IMR-90 (cell line): ENCODE measurements around the gene EFNA5. TPM values are rescaled to one million over a fixed set of nuclear protein-coding genes. Genes with fewer than 3 reads are reported as not detected.

Source experiments
- ATAC-seq: fragments of 200-7000 bp; cut with Tn5 transposase; 2 replicates; pipeline ENCODE4 v1.9.1; 2020; ENCODE audit warnings: low read depth, mild to moderate bottlenecking, moderate library complexity
- BruUV-seq: library from RNA; stranded (reverse); fragments of 400-500 nt; replicated peaks from 2 replicates; lab custom pipeline; 2021; lab: Mats Ljungman, UMichigan
- CTCF ChIA-PET: fragments of 300-600 bp; formaldehyde crosslinking; extraction: SDS; loops from one replicate; lab custom pipeline; 2021; ENCODE audit warnings: antibody characterized with exemption; lab: Yijun Ruan, JAX
- POLR2A ChIA-PET: fragments of 300-600 bp; sonication (Branson Sonifier 250); formaldehyde crosslinking; loops from one replicate; lab custom pipeline; 2022; ENCODE audit warnings: antibody characterized with exemption; ENCODE audit not compliant: unreplicated experiment; lab: Charles Lee
- DNase-seq: peaks from one replicate; pipeline ENCODE4 v3.0.0; 2013
- H2AFZ ChIP-seq: replicated peaks from 2 replicates; pipeline ENCODE3; 2013; ENCODE audit warnings: low read length, mild to moderate bottlenecking; ENCODE audit not compliant: poor library complexity
- H2AK5ac ChIP-seq: 2 replicates; pipeline ENCODE4 v1.6.1; 2013; ENCODE audit warnings: low read depth, low read length, inconsistent platforms
- H2AK9ac ChIP-seq: replicated peaks from 2 replicates; pipeline ENCODE3; 2013; ENCODE audit warnings: mild to moderate bottlenecking, low read depth, low read length, moderate library complexity; ENCODE audit not compliant: poor library complexity
- H2BK120ac ChIP-seq: 2 replicates; pipeline ENCODE4 v1.6.1; 2013; ENCODE audit warnings: low read depth, low read length, inconsistent platforms
- H2BK15ac ChIP-seq: 3 replicates; pipeline ENCODE4 v1.6.1; 2013; ENCODE audit warnings: low read depth, low read length, inconsistent platforms
- H2BK20ac ChIP-seq: 2 replicates; pipeline ENCODE4 v1.6.1; 2013; ENCODE audit warnings: low read depth, mild to moderate bottlenecking, inconsistent platforms, low read length, moderate library complexity
- H2BK5ac ChIP-seq: 2 replicates; pipeline ENCODE4 v1.6.1; 2013; ENCODE audit warnings: mild to moderate bottlenecking, low read depth, low read length, inconsistent platforms; ENCODE audit not compliant: poor library complexity, severe bottlenecking
- H3K14ac ChIP-seq: replicated peaks from 2 replicates; pipeline ENCODE4 v1.6.1; 2013; ENCODE audit warnings: low read depth, low read length, inconsistent platforms
- H3K18ac ChIP-seq: 2 replicates; pipeline ENCODE4 v1.6.1; 2013; ENCODE audit warnings: low read depth, low read length, control low read depth
- H3K23ac ChIP-seq: 2 replicates; pipeline ENCODE4 v1.6.1; 2013; ENCODE audit warnings: low read depth, low read length, inconsistent platforms
- H3K27ac ChIP-seq: 2 replicates; pipeline ENCODE4 v1.5.1; 2013; ENCODE audit warnings: mild to moderate bottlenecking, control low read depth, low read length; ENCODE audit not compliant: insufficient read depth
- H3K27me3 ChIP-seq: 2 replicates; pipeline ENCODE4 v1.6.1; 2013; ENCODE audit warnings: low read length; ENCODE audit not compliant: control insufficient read depth, insufficient read depth
- H3K36me3 ChIP-seq: 2 replicates; pipeline ENCODE4 v1.6.1; 2013; ENCODE audit warnings: low read length, mixed read lengths; ENCODE audit not compliant: control insufficient read depth, insufficient read depth
- H3K4ac ChIP-seq: 2 replicates; pipeline ENCODE4 v1.6.1; 2013; ENCODE audit warnings: low read depth, low read length, inconsistent platforms
- H3K4me1 ChIP-seq: 2 replicates; pipeline ENCODE4 v1.6.1; 2013; ENCODE audit warnings: low read length, mixed read lengths; ENCODE audit not compliant: control insufficient read depth, insufficient read depth
- H3K4me2 ChIP-seq: 2 replicates; pipeline ENCODE4 v1.6.1; 2013; ENCODE audit warnings: low read depth, mild to moderate bottlenecking, control low read depth, low read length, moderate library complexity
- H3K4me3 ChIP-seq: 2 replicates; pipeline ENCODE4 v1.5.1; 2013; ENCODE audit warnings: low read depth, mild to moderate bottlenecking, control low read depth, low read length, moderate library complexity; ENCODE audit not compliant: insufficient read depth
- H3K56ac ChIP-seq: 2 replicates; pipeline ENCODE4 v1.6.1; 2013; ENCODE audit warnings: low read length, inconsistent platforms; ENCODE audit not compliant: insufficient read depth; ENCODE audit errors: extremely low read depth
- H3K79me1 ChIP-seq, 2 experiments: 2 replicates each; pipeline ENCODE4 v1.6.1; 2013; ENCODE audit warnings: low read length in 2 of 2, inconsistent platforms in 1 of 2, low read depth in 1 of 2
- H3K9ac ChIP-seq: 2 replicates; pipeline ENCODE4 v1.6.1; 2013; ENCODE audit warnings: low read depth, low read length, control low read depth
- H3K9me1 ChIP-seq: 2 replicates; pipeline ENCODE4 v1.6.1; 2013; ENCODE audit warnings: low read length, inconsistent platforms; ENCODE audit not compliant: insufficient read depth
- H3K9me3 ChIP-seq: 2 replicates; pipeline ENCODE4 v1.6.1; 2013; ENCODE audit warnings: low read length; ENCODE audit not compliant: control insufficient read depth, insufficient read depth
- H4K20me1 ChIP-seq: 2 replicates; pipeline ENCODE4 v1.6.1; 2013; ENCODE audit warnings: low read length, inconsistent platforms; ENCODE audit not compliant: insufficient read depth
- H4K5ac ChIP-seq: 2 replicates; pipeline ENCODE4 v1.6.1; 2013; ENCODE audit warnings: mild to moderate bottlenecking, low read depth, low read length, control low read depth
- H4K8ac ChIP-seq, 2 experiments: 2 replicates each; pipeline ENCODE4 v1.6.1; 2013; ENCODE audit warnings: low read depth in 2 of 2, low read length in 2 of 2, control low read depth in 1 of 2, inconsistent platforms in 1 of 2
- H4K91ac ChIP-seq: 2 replicates; pipeline ENCODE4 v1.6.1; 2013; ENCODE audit warnings: low read depth, low read length, inconsistent platforms; ENCODE audit not compliant: insufficient read depth
- BHLHE40 ChIP-seq: fragments of 150-350 bp; IDR thresholded peaks from 2 replicates; pipeline ENCODE4 v1.6.1; 2016; ENCODE audit warnings: mild to moderate bottlenecking, low read depth, low read length
- CEBPB ChIP-seq: IDR thresholded peaks from 2 replicates; pipeline ENCODE4 v1.6.1; 2012; ENCODE audit warnings: low read depth, low read length, improper control_type of control experiment
- CHD1 ChIP-seq: IDR thresholded peaks from 2 replicates; pipeline ENCODE4 v1.6.1; 2012; ENCODE audit warnings: low read depth, low read length, improper control_type of control experiment
- CTCF ChIP-seq: conservative IDR thresholded peaks from 2 replicates; pipeline ENCODE4 v1.5.1; 2012; ENCODE audit warnings: mild to moderate bottlenecking, low read depth, low read length, improper control_type of control experiment
- ELK1 ChIP-seq: fragments of 150-350 bp; IDR thresholded peaks from 2 replicates; pipeline ENCODE4 v1.6.1; 2016; ENCODE audit warnings: low read depth, mild to moderate bottlenecking, low read length, moderate library complexity, borderline replicate concordance
- FOS ChIP-seq: fragments of 150-350 bp; IDR thresholded peaks from 2 replicates; pipeline ENCODE4 v1.6.1; 2016; ENCODE audit warnings: low read depth, low read length
- MAFK ChIP-seq: IDR thresholded peaks from 2 replicates; pipeline ENCODE4 v1.6.1; 2012; ENCODE audit warnings: low read depth, low read length, improper control_type of control experiment
- MAZ ChIP-seq: IDR thresholded peaks from 2 replicates; pipeline ENCODE4 v1.6.1; 2012; ENCODE audit warnings: low read depth, mild to moderate bottlenecking, low read length, improper control_type of control experiment, moderate library complexity, borderline replicate concordance
- MXI1 ChIP-seq: IDR thresholded peaks from 2 replicates; pipeline ENCODE4 v1.6.1; 2012; ENCODE audit warnings: low read depth, mild to moderate bottlenecking, low read length, moderate library complexity, borderline replicate concordance
- NFE2L2 ChIP-seq: fragments of 150-350 bp; IDR thresholded peaks from 2 replicates; pipeline ENCODE4 v1.6.1; 2016; ENCODE audit warnings: low read depth, mild to moderate bottlenecking, low read length
- POLR2A ChIP-seq: IDR thresholded peaks from 2 replicates; pipeline ENCODE4 v1.6.1; 2012; ENCODE audit warnings: mild to moderate bottlenecking, low read depth, low read length
- RAD21 ChIP-seq: IDR thresholded peaks from 2 replicates; pipeline ENCODE4 v1.6.1; 2012; ENCODE audit warnings: low read length, improper control_type of control experiment
- RCOR1 ChIP-seq: IDR thresholded peaks from 2 replicates; pipeline ENCODE4 v1.6.1; 2012; ENCODE audit warnings: mild to moderate bottlenecking, low read length, improper control_type of control experiment; ENCODE audit not compliant: insufficient replicate concordance
- RFX5 ChIP-seq: IDR thresholded peaks from 2 replicates; pipeline ENCODE4 v1.8.0; 2012; ENCODE audit warnings: low read depth, mild to moderate bottlenecking, low read length, moderate library complexity
- SMC3 ChIP-seq: fragments of 150-350 bp; IDR thresholded peaks from 2 replicates; pipeline ENCODE4 v1.6.1; 2016; ENCODE audit warnings: low read depth, mild to moderate bottlenecking, antibody characterized with exemption, low read length, moderate library complexity
- USF2 ChIP-seq: fragments of 150-350 bp; IDR thresholded peaks from 2 replicates; pipeline ENCODE4 v1.6.1; 2017; ENCODE audit warnings: mild to moderate bottlenecking, antibody characterized with exemption, low read length, low read depth
- WGBS, 2 experiments: methylation state at CpG; one replicate each; pipeline versions ENCODE4 v1.1.5 to v1.1.7; 2013; ENCODE audit warnings: missing lambda C conversion rate in 2 of 2; ENCODE audit not compliant: insufficient read length in 1 of 2; ENCODE audit errors: extremely low coverage in 2 of 2; 5-methylcytosine and 5-hydroxymethylcytosine counted together
- dilution Hi-C: fragments of 300-500 bp; cut with HindIII; formaldehyde crosslinking; loops from one replicate; pipeline ENCODE4 v1.14.3; 2018; ENCODE audit warnings: low sequenced_read_pairs; ENCODE audit not compliant: unreplicated experiment
- in situ Hi-C: fragments of 300-500 bp; cut with MboI; formaldehyde crosslinking; loops from 3 replicates; pipeline ENCODE4 v1.14.3; 2019; ENCODE audit warnings: low sequenced_read_pairs, inconsistent platforms, mixed read lengths
- intact Hi-C: fragments of 100-400 bp; cut with micrococcal nuclease; formaldehyde crosslinking; loops from 2 replicates; pipeline ENCODE4 v1.10.0; 2022
- polyA plus RNA-seq, 3 experiments: library from polyadenylated mRNA; depleted of rRNA; stranded (reverse); fragments of >200 nt; gene quantifications; 2 replicates each; pipeline ENCODE4 v1.2.3, GENCODE V29; 2012; ENCODE audit warnings: low replicate concordance in 1 of 3
- total RNA-seq: library from RNA; depleted of rRNA; stranded (reverse); fragments of >200 nt; gene quantifications from 2 replicates; pipeline ENCODE4 v1.2.3, GENCODE V29; 2012

EFNA5 gene
- total and polyA plus RNA-seq, 2 of the 4 experiments (the other 2 are of a cell fraction), result 1.5 to 1.6 TPM

GRCh38 chr5:107338335-107338734 is 332.4 kb downstream of the EFNA5 start:
- Histone ChIP-seq H3K4me1 (no peaks in the 10 kb centered on the region), H3K18ac (no peak overlapping the region), H3K27me3 (no peaks in the 10 kb centered on the region), H3K4me3 (no peak overlapping the region), H2AK9ac (no peak overlapping the region), H3K9me3 (no peaks in the 10 kb centered on the region), H3K4me2 (no peak overlapping the region), H4K91ac (no peak overlapping the region), H3K79me1 (no peaks in the 10 kb centered on the region), H4K5ac (no peak overlapping the region), H3K4ac (no peak overlapping the region), H3K36me3 (no peaks in the 10 kb centered on the region), H3K56ac (no peak overlapping the region), H4K8ac (no peak overlapping the region), H2AFZ (no peak overlapping the region), H3K14ac (no peak overlapping the region), H2BK15ac (no peak overlapping the region), H2BK5ac (no peak overlapping the region), H2BK20ac (no peak overlapping the region), H3K9ac (no peak overlapping the region), H2AK5ac (no peak overlapping the region), H3K27ac (no peak overlapping the region), H3K9me1 (no peaks in the 10 kb centered on the region), H3K23ac (no peak overlapping the region), H2BK120ac (no peak overlapping the region), H4K20me1 (no peaks in the 10 kb centered on the region)
- DNase-seq, result no peak
- CTCF ChIA-PET, result interaction anchor here (1.0 kb wide), 1 partner anchor 23 kb away, joined by 4 read pairs; no protein-coding TSS in a partner anchor
- in situ Hi-C loops (no loop called here), dilution Hi-C loops (no loop called here), intact Hi-C loops (no loop called here)
- TF ChIP-seq FOS (no peak), SMC3 (no peak), CEBPB (no peak), ELK1 (no peak), POLR2A (no peak), RFX5 (no peak), USF2 (no peak), MAZ (no peak), BHLHE40 (no peak), MAFK (no peak), NFE2L2 (no peak), CHD1 (no peak), CTCF (no peak), RCOR1 (no peak), RAD21 (no peak), MXI1 (no peak)
- POLR2A ChIA-PET, result no interaction called here
- BruUV-seq, result no TSS peak
- WGBS, 2 experiments, result no CpG with 5 or more reads among the region's 2 CpGs
- no peak for ATAC-seq
